Stimulated activated CD8-positive, alpha-beta memory T cell treated with anti-CD3 and anti-CD28 coated beads, Interleukin-4, amount 100 ng/mL, for 24 hours (primary cell): ENCODE data around the gene PRDM16.

Source experiments
- DNase-seq: peaks from one replicate; pipeline ENCODE4 v3.0.0-alpha.2; 2020; ENCODE audit warnings: low read depth

Gene PRDM16

GRCh38 chr1:3357526-3358297, 288.7 kb downstream of the PRDM16 start:
- DNase-seq, result no peak

- DNase-seq, result no peak
Observed at GRCh38 chr1:3359351-3359750, 290.3 kb downstream of the PRDM16 start.

GRCh38 chr1:3359756-3360440, 290.9 kb downstream of the PRDM16 start:
- no peak for DNase-seq

GRCh38 chr1:3360646-3361257, 291.7 kb downstream of the PRDM16 start:
- no peak for DNase-seq

- no peak for DNase-seq
Observed at GRCh38 chr1:3363023-3363422, 294.0 kb downstream of the PRDM16 start.

GRCh38 chr1:3363756-3364155, 294.8 kb downstream of the PRDM16 start:
- no peak for DNase-seq

GRCh38 chr1:3364551-3364950, 295.5 kb downstream of the PRDM16 start:
- DNase-seq, result no peak

- no peak for DNase-seq
Observed at GRCh38 chr1:3364983-3365382, 296.0 kb downstream of the PRDM16 start.

- DNase-seq, result no peak
Observed at GRCh38 chr1:3365523-3366125, 296.6 kb downstream of the PRDM16 start.

- DNase-seq, result no peak
Observed at GRCh38 chr1:3366126-3367051, 297.4 kb downstream of the PRDM16 start.

- no peak for DNase-seq
Observed at GRCh38 chr1:3367376-3367775, 298.4 kb downstream of the PRDM16 start.

- DNase-seq, result no peak
Observed at GRCh38 chr1:3368059-3368458, 299.1 kb downstream of the PRDM16 start.

GRCh38 chr1:3368711-3369445, 299.9 kb downstream of the PRDM16 start:
- DNase-seq, result no peak

- DNase-seq, result no peak
Observed at GRCh38 chr1:3369446-3370076, 300.6 kb downstream of the PRDM16 start.

- DNase-seq, result no peak
Observed at GRCh38 chr1:3370856-3371703, 302.1 kb downstream of the PRDM16 start.

GRCh38 chr1:3372317-3372716, 303.3 kb downstream of the PRDM16 start:
- peak; percentile 19 for DNase-seq

- DNase-seq, result no peak
Observed at GRCh38 chr1:3373175-3373574, 304.2 kb downstream of the PRDM16 start.

GRCh38 chr1:3373700-3374405, 304.9 kb downstream of the PRDM16 start:
- DNase-seq, result no peak

GRCh38 chr1:3375245-3375644, 306.2 kb downstream of the PRDM16 start:
- no peak for DNase-seq
